ENCODE results near the gene PHRF1. TPM values are rescaled to one million over a fixed set of nuclear protein-coding genes. Genes with fewer than 3 reads are reported as not detected.

Gene PHRF1
- total and polyA plus RNA-seq, 9 of the 15 experiments (the other 6 are each of a cell fraction or from before 2014, with no cell fraction given) = 0.07 to 37.2 (median 7.7) TPM

- TF ChIP-seq PKNOX1 (IDR thresholded peaks at IDR 0.05) (no peak), GTF2E2 (tag; IDR thresholded peaks at IDR 0.05) (0 out of 2 replicates have a peak, but pooled peaks have one; percentile 16), SAFB (IDR thresholded peaks at IDR 0.05; ENCODE audit: borderline replicate concordance, low read depth, low read length) (peak; percentile 91), RBM34 (IDR thresholded peaks at IDR 0.05; ENCODE audit: borderline replicate concordance, insufficient read depth, low read length) (peak; percentile 97; the same call in 1 of the 2 replicates), ZNF609 (CRISPR knock-in tag; IDR thresholded peaks at IDR 0.05; ENCODE audit: borderline replicate concordance) (no peak), SRSF1 (IDR thresholded peaks at IDR 0.05; ENCODE audit: low read depth, low read length) (no peak), UBTF (IDR thresholded peaks at IDR 0.05; ENCODE audit: borderline replicate concordance in 1 of 2, low read depth in 2 of 2, low read length in 2 of 2) (0 out of 4 replicates have a peak, but pooled peaks of 1 of the 2 experiments have one; percentile 26), KDM2B (CRISPR knock-in tag; IDR thresholded peaks at IDR 0.05) (peak; percentile 93), KLF10 (CRISPR knock-in tag; IDR thresholded peaks at IDR 0.05) (no peak), POLR2A (conservative IDR thresholded peaks at IDR 0.05) (no peak), EP300 (IDR thresholded peaks at IDR 0.05; ENCODE audit: low read length) (no peak), XRCC5 (IDR thresholded peaks at IDR 0.05; ENCODE audit: low read depth, low read length) (no peak), ZNF280B (CRISPR knock-in tag; IDR thresholded peaks at IDR 0.05) (no peak), ZNF79 (CRISPR knock-in tag; IDR thresholded peaks at IDR 0.05; ENCODE audit: low read depth) (no peak), GTF2A2 (tag; IDR thresholded peaks at IDR 0.05) (no peak)
- TF ChIP-seq, protein P1, sequence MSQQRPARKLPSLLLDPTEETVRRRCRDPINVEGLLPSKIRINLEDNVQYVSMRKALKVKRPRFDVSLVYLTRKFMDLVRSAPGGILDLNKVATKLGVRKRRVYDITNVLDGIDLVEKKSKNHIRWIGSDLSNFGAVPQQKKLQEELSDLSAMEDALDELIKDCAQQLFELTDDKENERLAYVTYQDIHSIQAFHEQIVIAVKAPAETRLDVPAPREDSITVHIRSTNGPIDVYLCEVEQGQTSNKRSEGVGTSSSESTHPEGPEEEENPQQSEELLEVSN (IDR thresholded peaks at IDR 0.05; ENCODE audit: borderline replicate concordance in 1 of 2, extremely low read depth in 1 of 2, insufficient read depth in 1 of 2, insufficient read length in 1 of 2, low read depth in 1 of 2, low read length in 1 of 2, poor library complexity in 1 of 2, severe bottlenecking in 1 of 2) = peak; percentile 67 to 86
Measured at GRCh38 chr11:575313-575995, 816 bp upstream of the PHRF1 start (continued).

Measured in K562 (cell line).